NCI-H128 (cell line): ENCODE measurements around the gene MSN.
"Not testable (repeated sequence)": the region's sequence is repeated elsewhere in the genome, so short reads cannot be mapped to it uniquely, and the experiment has no call there.

Experiments used
- DNase-seq: peaks from one replicate; lab custom pipeline; 2025; ENCODE audit not compliant: unreplicated experiment; lab: John Stamatoyannopoulos, UW

Gene MSN

DNA sequence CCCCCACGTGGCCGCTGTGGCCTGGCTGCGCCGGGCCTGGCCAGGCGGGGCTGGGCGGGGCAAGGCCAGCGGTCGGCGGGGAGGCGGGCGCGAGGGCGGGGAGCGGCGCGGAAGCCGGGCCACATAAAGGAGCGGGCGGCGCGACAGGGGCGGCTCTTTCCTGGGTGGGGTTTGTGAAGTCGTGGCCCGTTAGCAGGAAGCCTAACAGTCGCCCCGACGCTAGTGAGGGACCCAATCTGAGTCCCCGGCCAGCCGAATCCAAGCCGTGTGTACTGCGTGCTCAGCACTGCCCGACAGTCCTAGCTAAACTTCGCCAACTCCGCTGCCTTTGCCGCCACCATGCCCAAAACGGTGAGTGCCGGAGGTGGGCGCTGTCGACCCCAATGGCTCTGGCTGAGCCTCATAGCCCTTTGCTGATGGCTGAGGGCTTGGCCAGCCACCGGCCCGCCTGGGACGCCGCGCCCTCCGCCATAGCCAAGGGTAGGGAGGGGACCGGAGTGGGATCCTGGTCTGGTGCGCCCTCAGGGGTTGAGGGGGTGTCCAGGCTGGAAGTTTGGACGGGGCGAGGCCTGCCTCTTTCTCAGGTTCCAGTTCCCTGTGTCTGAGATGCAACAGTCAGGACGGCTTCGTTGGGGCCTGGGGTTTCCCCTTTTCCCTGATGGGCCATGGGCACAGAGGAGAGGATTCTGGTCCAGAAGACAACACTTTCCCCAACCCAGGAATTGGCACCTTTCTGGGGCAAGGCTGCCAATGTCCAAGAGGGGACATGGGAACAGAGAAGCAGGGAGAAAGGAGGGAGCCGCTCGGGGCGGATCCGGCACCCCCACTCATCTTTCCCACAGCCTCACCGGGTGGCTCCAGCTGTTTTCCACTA is at the start of gene MSN:
Gene MSN (plus strand): TSS at position 152 of the 874 bp plus-strand sequence. CDS start 188 bp downstream, at position 340.
- DNase-seq: no peak

DNA sequence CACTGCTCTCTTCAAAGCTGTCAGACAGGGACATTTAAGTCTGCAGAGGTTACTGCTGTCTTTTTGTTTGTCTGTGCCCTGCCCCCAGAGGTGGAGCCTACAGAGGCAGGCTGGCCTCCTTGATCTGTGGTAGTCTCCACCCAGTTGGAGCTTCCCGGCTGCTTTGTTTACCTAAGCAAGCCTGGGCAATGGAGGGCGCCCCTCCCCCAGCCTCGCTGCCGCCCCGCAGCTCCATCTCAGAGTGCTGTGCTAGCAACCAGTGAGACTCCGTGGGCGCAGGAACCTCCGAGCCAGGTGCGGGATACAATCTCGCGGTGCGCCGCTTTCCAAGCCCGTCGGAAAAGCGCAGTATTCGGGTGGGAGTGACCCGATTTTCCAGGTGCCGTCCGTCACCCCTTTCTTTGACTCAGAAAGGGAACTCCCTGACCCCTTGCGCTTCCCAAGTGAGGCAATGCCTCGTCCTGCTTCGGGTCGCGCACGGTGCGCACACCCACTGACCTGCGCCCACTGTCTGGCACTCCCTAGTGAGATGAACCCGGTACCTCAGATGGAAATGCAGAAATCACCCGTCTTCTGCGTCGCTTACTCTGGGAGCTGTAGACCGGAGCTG is 47.3 kb upstream of the MSN start:
- DNase-seq: not testable (repeated sequence)

DNA sequence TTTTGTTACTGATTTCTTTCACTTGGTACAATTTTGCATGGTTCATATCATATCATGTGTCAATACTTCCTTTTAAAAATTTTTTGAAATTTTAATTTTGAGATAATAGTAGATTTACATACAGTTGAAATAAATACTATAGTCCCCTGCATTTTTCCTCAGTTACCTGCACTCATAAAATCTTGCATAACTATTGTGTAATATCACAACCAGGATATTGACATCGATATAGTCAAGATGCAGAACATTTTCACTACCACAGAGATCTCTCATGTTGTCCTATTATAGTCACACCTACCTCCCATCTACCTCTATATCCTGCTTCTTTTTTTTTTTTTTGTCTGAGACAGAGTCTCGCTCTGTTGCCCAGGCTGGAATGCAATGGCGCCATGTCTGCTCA is 36.7 kb upstream of the MSN start:
- no peak for DNase-seq

DNA sequence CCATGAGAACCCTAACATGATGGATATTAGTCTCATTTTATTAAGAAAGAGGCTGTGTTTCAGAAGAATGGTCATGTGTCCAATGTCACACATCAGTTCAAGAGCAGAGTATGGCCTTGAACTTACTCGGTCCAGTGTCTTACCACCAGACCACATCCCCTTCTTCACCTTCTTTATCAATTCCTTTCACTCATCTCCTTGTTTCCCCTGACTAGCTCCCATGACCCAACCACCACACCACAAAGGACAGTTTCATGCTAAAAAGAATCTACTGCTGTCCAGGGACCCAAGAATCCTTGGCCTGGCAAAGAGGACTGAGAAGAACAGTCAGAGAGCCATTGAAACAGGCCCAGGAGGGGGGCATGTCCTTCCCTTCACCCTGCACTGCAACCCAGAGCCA is 33.6 kb upstream of the MSN start:
- DNase-seq: no peak

DNA sequence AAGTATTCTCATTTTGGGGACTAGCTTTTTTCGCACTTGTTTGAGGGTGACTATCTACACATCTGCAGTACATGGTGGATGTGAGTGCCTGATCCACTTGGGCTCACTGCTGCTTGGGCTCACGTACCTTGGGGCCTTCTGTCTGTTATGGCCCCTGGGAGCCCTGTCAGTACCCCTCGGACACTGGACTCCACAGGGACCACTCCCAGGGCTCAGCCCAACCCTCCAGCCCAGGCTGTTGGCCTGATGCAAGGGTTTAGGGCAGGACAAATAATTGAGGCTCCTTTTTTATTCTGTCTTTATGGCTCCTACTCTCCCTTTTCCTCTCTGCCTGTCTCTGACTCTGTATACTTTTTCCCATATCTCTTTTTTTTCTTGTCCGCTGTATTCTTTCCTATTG is 32.7 kb upstream of the MSN start:
- no peak for DNase-seq

DNA sequence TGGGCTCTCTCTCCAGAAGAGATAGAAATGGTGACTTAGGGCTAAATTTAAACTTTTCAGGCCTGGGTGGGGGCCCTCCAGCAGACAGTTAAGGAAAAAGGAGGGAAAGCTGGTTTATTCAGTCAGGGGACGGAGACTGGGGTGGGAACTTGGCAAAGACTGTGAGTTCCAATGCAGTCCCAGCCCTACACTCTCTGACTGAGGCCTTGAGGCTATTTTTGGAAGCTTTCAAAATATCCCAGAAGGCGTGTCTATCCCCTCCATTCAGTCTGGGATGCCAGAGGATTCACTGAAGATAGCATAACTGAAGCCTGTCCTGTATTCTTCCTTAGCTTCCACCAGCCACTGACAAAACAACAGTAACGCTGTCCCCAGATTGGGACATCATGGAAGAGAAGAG is 32.1 kb upstream of the MSN start:
- DNase-seq: no peak

DNA sequence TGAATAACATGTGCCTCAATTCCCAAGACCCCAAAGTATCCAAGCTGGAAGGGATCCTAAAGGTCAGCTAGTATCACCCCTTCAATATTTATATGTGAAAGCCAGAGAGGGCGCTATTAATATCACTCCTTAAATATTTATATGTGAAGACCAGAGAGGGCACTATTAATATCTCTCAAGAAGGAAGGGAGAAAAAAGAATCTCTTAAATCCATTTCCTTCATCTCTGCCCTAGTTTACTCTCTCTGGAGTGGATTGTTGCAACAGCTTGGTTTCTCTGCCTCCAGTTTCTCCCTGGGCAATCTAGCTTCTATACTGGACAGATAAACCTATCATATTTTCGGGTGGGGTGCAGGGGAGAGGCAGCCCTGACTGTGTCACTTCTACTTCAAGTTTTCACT is 31.6 kb upstream of the MSN start:
- no peak for DNase-seq

DNA sequence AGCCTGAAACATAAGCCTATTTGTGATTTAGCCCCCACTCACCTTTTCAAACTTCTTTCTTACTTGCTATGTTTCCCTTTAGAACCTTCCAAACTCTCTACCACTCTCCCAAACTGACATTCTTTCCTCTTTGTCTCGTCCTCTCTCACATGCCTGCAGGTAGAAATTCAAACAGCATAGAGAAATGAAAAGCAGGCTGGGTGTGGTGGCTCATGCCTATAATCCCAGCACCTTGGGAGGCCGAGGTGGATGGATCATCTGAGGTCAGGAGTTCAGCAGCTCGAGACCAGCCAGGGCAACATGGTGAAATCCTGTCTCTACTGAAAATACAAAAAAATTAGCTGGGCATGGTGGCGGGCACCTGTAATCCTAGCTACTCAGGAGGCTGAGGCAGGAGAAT is 31.2 kb upstream of the MSN start:
- not testable (repeated sequence) for DNase-seq

DNA sequence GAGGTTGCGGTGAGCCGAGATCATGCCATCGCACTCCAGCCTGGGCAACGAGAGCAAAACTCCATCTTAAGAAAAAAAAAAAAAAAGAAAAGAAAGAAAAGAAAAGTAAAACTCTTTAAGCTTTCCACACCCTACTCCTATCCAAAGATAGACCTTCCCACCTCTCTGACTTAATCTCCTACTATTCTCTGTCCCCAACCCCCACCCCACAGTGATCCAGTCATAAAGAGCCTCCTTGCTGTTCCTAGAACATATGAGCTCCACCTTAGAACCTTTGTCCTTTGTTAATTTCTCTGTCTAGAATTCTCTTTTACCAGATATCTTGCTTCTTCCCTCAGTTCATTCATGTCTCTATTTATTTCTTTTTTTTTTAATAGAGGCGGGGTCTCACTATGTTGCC is 30.1 kb upstream of the MSN start:
- DNase-seq: no peak

DNA sequence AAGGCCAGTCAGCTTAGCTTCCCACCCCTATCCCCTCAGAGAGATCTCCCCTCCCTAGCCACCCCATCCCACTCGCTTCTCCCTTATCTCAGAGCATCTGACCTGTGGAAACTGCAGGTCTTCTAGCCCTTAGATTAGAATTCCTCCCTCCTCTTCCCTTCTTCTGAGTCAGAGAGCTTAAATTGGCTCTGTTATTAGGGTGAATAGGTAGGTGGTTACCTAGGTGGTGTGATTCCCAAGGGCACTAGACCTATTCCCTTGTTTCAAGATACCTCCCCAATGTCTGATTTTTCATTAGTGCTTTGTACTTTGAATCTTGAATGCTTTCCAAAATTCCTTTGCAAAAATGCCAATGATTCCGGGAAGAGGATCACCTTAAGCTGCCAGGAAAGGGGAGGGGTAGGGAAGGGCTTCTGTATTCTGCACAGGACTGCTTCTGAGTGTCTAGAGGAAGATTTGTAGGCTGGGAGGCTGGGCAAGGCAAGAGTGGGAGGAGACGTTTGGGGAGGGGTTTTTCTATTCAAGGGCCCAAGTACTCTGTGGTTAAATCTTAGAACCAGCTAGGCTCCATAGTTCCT is 24.5 kb upstream of the MSN start:
- no peak for DNase-seq

DNA sequence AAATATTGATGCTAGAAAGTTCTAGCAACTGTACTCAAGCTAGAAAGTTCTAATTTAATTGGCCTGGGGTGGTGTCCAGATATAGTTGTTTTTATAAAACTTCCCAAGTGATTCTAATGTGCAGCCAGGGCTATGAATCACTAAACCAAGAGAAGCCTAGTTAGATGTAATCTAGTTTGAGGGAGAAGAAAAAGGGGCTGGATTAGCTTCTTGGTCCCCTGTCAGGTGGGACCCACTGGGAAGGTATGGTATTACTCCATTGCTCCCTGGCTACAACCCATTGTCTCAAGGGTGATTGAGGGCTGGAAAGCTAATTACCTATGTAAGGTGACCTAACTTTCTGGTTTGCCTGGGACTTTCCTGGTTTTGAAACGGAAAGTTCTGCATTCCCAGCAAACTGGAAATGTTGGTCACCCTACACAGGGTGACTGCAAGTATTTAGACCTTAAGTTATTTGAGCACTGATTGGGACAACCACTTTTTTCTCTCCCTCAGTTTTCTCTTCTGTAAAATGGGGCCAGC is 23.9 kb upstream of the MSN start:
- DNase-seq: no peak

DNA sequence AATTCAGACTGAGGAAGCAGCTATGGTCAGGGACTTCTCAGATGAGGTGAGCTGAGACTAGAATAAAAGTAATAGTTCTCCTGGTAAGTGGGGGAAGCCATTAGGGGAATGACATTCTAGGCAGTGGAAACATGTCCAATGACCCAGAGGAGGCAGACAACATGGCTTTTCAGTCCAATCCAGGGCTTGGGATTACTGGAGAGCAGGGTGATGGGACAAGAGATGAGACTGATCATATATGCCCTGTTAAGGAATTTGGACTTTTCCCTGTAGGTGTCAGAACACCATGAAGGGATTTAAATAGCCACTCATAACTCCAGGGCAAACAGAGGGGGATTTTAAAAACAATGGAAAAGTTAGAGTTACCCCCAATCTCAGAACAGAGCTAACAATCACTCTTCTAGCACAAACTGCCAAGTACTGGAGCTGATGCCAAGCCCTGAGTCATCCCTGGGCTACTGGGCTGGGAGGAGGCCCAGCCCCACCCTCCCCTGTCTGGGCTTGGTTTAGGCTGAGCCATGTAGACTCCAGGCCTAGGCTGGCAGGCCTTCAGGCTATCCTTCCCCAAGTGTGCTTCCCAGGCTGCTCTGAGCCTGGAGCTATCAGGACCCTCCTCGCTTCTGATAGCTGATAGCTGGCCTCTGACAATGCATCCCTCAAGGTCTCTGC is 22.7 kb upstream of the MSN start:
- no peak for DNase-seq

DNA sequence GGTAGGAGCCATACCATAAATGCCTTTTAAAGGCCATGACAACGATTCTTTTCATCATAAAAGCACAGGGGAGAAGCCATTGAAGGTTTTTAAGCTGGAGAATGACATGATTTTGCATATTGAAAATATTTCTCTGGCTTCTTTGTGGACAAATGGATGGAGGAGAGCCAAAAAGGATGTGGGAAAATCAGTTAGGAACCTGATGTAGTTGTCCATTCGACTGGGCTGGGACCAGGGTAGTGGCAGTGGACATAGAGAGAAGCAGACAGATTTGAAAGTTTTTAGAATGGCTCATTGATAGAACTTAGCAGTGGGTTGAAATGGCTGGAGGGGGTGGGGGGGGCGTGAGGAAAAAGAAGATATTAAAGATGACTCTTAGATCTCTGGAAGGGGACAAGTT is 19.7 kb upstream of the MSN start:
- no peak for DNase-seq

DNA sequence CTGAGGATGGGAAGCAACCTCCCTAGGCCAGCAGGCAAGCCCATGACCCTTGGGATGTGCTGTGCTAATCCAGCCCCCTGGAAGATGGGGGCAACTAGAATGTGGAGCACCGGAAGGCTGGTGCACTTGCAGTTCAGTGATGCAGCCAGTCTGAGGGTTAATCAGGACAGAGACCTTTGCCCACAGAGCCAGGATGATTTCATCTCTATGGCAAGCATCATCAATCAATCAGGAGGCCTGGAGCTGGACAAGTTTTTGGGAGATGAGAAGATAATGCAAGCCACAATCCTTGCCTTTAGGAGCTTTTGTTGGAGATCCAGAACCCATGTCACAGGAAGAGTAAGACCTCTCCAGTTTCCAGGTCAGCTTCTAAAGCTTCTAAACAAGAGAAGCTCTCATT is 15.4 kb upstream of the MSN start:
- DNase-seq: no peak

DNA sequence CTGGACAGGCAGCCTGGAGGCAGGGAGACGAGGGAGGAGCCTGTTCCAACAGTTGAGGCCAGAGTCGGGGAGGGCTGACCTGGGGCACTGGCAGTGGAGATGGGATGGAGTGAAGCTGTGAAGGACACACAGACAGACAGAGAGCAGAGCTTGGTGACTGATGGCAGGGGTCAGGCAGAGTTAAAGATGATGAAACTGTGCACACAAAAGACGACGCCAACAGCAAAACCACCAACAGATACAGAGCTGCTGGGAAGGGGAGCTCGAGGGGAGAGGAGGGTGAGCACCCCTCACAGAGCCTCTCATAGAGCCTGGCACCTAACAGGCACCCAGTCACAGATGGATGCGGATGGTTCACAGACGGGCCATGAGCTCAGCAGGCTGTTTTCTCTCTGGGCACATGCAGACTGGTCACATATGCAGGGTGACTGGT is 10.4 kb upstream of the MSN start:
- DNase-seq: not testable (repeated sequence)

DNA sequence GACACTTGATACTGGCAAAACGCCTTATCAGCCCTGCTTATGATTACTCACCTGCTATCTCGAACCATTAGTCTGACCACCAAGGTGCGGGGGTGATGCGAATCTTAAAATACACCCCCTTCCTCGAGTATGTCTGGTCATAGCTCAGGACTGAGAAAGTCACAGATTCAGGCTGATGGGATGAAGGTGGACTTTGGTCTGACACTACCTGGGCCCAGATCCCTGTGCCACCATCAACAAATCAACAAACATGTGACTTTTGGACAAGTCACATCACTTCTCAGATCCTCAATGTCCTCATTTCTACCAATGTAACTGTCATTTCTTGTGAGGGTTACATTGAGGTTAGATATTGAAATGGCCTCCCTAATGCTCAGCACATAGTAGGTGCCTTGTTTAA is 9.8 kb upstream of the MSN start:
- no peak for DNase-seq

DNA sequence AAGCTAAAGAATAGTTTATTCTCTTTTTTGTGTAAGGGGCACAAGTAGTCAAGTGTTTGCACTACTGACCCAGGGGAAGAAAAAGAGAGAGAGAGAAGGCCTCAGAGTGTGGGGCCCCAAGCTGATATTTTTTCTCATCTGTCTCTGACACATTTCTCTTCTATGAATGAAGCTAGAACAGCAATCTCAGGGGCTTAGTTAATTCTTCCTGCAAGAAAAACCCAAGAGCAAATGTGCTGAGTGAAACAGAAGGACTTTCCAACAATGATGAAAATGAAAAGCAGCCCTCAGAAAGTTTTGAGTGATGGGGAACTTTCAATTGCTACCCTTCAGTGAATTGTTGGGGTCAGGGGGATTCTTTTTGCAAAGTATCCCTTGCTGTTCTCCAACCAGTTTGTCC is 9.2 kb upstream of the MSN start:
- DNase-seq: no peak

DNA sequence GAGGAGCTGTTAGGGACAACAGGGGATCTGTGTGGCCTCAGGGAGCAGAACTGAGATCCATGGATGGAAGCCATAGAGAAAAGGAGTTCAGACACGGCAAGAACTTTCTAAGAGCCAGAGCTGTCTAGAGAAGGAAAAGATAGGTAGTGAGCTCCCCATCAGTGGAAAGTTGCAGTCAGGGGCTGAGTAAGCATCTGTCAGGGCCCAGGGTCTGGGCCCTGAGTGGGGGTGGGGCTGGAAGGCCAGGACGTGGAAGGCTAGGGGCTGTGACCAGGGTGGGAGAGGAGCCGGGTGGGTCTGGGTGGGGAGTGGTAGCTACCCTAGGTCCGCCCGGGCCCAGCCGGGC is 324 bp upstream of the MSN start:
- DNase-seq: no peak

DNA sequence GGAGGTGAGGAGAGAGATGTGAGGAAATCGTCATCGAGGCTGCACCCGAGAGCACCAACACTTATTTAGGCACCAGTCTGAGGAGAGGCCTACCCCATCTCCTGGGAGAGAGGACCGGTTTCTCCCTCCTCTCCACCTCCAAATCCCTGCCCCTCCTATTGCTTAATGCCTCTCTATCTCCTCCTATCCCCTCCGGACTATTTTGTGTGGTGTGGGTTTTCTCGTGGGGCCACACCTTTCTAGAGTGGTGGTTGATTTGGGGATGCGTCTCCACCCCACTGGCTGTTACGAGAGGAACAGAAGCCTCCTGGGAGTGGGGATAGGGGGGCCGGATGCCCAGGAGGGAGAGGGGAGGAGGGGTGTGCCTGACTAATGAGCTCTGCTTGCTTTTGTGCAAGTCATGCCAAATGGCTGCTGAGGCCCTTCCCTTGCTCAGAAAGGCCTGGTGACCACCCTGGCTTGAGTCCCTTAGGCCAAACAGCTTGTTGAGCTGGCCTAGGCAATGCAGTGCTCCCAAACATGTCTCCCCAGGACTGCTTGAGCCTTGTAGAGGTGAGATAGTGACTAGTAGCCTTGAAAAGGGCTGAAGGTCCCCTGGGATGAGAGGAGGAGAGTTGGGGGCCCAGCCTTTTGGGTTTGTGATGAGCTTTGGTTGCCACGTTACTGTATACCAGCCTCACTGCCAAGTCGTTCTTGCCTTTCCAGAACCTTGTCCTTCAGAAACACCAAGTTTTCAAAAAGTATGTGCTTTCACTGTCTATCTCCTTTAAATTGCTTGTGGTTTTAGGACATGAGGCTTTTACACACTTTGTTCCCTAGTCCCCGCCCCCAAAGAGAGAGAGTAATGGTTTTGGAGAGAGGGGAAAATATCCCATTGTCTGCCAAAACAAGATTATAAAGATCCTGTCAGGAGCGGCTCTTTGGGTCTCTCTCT is 1.2 kb downstream of the MSN start:
- DNase-seq: no peak

DNA sequence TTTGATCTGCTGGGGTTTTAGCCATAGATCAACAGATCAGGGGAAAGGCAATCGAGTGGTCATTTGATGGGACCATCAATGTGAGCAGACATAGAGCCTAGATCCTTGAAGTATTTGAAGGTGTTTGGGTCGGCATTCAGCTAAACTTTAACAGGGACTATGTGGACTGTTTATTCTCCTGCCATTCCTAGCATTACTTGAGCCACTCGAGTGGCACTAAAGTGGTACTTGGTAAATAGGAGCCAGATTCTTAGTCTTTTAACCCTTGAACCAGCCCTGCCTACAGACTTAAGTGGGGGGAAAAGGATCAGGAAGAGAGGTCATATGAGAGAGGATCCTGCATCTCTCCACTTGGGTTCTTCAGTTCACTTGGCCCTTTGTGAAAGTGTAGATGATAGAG is 3.8 kb downstream of the MSN start:
- no peak for DNase-seq

DNA sequence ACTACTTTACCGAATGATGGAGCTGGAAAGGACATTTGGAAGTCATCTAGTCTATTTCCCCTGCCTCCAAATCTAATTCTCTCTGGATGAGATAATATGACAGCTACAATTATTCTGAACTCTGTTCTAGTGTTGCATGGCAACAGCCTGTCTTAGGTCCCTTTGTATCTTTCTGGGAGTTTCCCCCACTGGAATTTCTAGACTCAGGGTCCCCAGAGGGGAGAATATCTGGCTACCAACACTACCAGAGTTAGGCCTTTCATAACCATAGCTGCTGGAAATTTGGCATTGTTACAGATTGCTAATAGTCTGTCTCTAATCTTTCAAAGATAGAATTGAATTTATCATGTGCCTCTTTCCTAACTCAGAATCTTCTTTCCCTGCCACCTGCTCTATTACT is 4.5 kb downstream of the MSN start:
- DNase-seq: no peak
